HEK293 (cell line): Measurements from ENCODE around the gene TMEM238.
A peak's percentile ranks its signal among the peaks of the same experiment; 100 is the strongest.

Experiments
- CTCF ChIA-PET: fragments of 350-600 bp; formaldehyde crosslinking; extraction: SDS; loops from one replicate; lab custom pipeline; 2021; ENCODE audit warnings: antibody characterized with exemption; lab: Yijun Ruan, JAX
- POLR2A ChIA-PET: fragments of 300-600 bp; formaldehyde crosslinking; extraction: SDS; loops from one replicate; lab custom pipeline; 2020; ENCODE audit warnings: antibody characterized with exemption, inconsistent platforms; lab: Yijun Ruan, JAX
- H3K27ac ChIP-seq: fragments of 200-500 bp; sonication (Bioruptor generic); 2 replicates; pipeline ENCODE4 v1.5.1; 2014; ENCODE audit warnings: low read depth, low read length, control low read depth, inconsistent platforms; ENCODE audit errors: extremely low read depth
- H3K36me3 ChIP-seq, 2 experiments: fragments of 200-500 bp in 1 of 2; sonication (Bioruptor generic) in 1 of 2; 1 replicate in 1 of 2; 2 replicates in 1 of 2; pipeline ENCODE4 v1.5.1; 2014 to 2017; ENCODE audit warnings: inconsistent platforms in 2 of 2, low read length in 2 of 2; ENCODE audit not compliant: control insufficient read depth in 2 of 2, insufficient read depth in 1 of 2
- H3K4me1 ChIP-seq: fragments of 200-500 bp; sonication (Bioruptor generic); 2 replicates; pipeline ENCODE4 v1.5.1; 2014; ENCODE audit warnings: mild to moderate bottlenecking, low read length, inconsistent platforms; ENCODE audit not compliant: control insufficient read depth, insufficient read depth
- H3K4me3 ChIP-seq: 2 replicates; pipeline ENCODE4 v1.5.1; 2011; ENCODE audit warnings: low read depth, mild to moderate bottlenecking, control low read depth, low read length, moderate library complexity
- H3K9me3 ChIP-seq: fragments of 200-500 bp; sonication (Bioruptor generic); 2 replicates; pipeline ENCODE4 v1.5.1; 2014; ENCODE audit warnings: low read depth, low read length, inconsistent platforms; ENCODE audit not compliant: control insufficient read depth, insufficient read depth
- GLI2 ChIP-seq: fragments of 450-650 bp; formaldehyde crosslinking; IDR thresholded peaks from 2 replicates; pipeline ENCODE4; 2017; ENCODE audit warnings: missing biosample characterization, missing genetic modification characterization, low read depth, borderline replicate concordance
- GLI4 ChIP-seq: fragments of 450-650 bp; formaldehyde crosslinking; IDR thresholded peaks from 2 replicates; pipeline ENCODE4 v1.5.1; 2016; ENCODE audit warnings: missing biosample characterization, missing genetic modification characterization
- HOXC10 ChIP-seq: sonication (generic); formaldehyde crosslinking; IDR thresholded peaks from 2 replicates; pipeline ENCODE4 v1.8.1; 2023; ENCODE audit warnings: mild to moderate bottlenecking, missing genetic modification reagents
- OVOL3 ChIP-seq: fragments of 450-650 bp; formaldehyde crosslinking; IDR thresholded peaks from 2 replicates; pipeline ENCODE4 v1.5.1; 2016; ENCODE audit warnings: missing biosample characterization, missing genetic modification characterization
- PATZ1 ChIP-seq: fragments of 450-650 bp; formaldehyde crosslinking; IDR thresholded peaks from 2 replicates; pipeline ENCODE4 v1.5.1; 2016; ENCODE audit warnings: missing biosample characterization, missing genetic modification characterization
- WT1 ChIP-seq: fragments of 450-650 bp; formaldehyde crosslinking; IDR thresholded peaks from 2 replicates; pipeline ENCODE4 v1.5.1; 2016; ENCODE audit warnings: missing biosample characterization, missing genetic modification characterization
- ZFP3 ChIP-seq: fragments of 450-650 bp; formaldehyde crosslinking; IDR thresholded peaks from 2 replicates; pipeline ENCODE4 v1.5.1; 2016; ENCODE audit warnings: low read depth, missing biosample characterization, missing genetic modification characterization
- ZIC2 ChIP-seq: fragments of 450-650 bp; formaldehyde crosslinking; IDR thresholded peaks from 2 replicates; pipeline ENCODE4 v1.5.1; 2016; ENCODE audit warnings: missing biosample characterization, missing genetic modification characterization
- ZNF138 ChIP-seq: fragments of 450-650 bp; formaldehyde crosslinking; IDR thresholded peaks from 2 replicates; pipeline ENCODE4 v1.5.1; 2016; ENCODE audit warnings: missing biosample characterization, missing genetic modification characterization, borderline replicate concordance
- ZNF302 ChIP-seq: fragments of 450-650 bp; formaldehyde crosslinking; IDR thresholded peaks from 2 replicates; pipeline ENCODE4 v1.5.1; 2016; ENCODE audit warnings: missing biosample characterization, missing genetic modification characterization, low read depth
- ZNF48 ChIP-seq: fragments of 450-650 bp; formaldehyde crosslinking; IDR thresholded peaks from 2 replicates; pipeline ENCODE4 v1.5.1; 2016; ENCODE audit warnings: missing biosample characterization, missing genetic modification characterization
- ZNF501 ChIP-seq: fragments of 450-650 bp; formaldehyde crosslinking; IDR thresholded peaks from 2 replicates; pipeline ENCODE4 v1.5.1; 2016; ENCODE audit warnings: missing biosample characterization, missing genetic modification characterization
- ZNF521 ChIP-seq: fragments of 450-650 bp; formaldehyde crosslinking; IDR thresholded peaks from 2 replicates; pipeline ENCODE4 v1.5.1; 2017; ENCODE audit warnings: missing biosample characterization, mild to moderate bottlenecking, missing genetic modification characterization
- ZNF600 ChIP-seq: fragments of 450-650 bp; formaldehyde crosslinking; IDR thresholded peaks from 2 replicates; pipeline ENCODE4 v1.5.1; 2016; ENCODE audit warnings: missing biosample characterization, missing genetic modification characterization
- TF ChIP-seq, protein P1 (sequence below): fragments of 450-650 bp; formaldehyde crosslinking; IDR thresholded peaks from 2 replicates; pipeline ENCODE4 v1.5.1; 2016; ENCODE audit warnings: missing biosample characterization, missing genetic modification characterization, borderline replicate concordance
- TF ChIP-seq, protein P2 (sequence below): fragments of 450-650 bp; formaldehyde crosslinking; IDR thresholded peaks from 2 replicates; pipeline ENCODE4 v1.5.1; 2016; ENCODE audit warnings: missing biosample characterization, missing genetic modification characterization, low read depth
- TF ChIP-seq, protein P3 (sequence below): fragments of 450-650 bp; formaldehyde crosslinking; conservative IDR thresholded peaks from 2 replicates; pipeline ENCODE4 v1.5.1; 2016; ENCODE audit warnings: low read depth, missing biosample characterization, missing genetic modification characterization

TMEM238 gene

DNA sequence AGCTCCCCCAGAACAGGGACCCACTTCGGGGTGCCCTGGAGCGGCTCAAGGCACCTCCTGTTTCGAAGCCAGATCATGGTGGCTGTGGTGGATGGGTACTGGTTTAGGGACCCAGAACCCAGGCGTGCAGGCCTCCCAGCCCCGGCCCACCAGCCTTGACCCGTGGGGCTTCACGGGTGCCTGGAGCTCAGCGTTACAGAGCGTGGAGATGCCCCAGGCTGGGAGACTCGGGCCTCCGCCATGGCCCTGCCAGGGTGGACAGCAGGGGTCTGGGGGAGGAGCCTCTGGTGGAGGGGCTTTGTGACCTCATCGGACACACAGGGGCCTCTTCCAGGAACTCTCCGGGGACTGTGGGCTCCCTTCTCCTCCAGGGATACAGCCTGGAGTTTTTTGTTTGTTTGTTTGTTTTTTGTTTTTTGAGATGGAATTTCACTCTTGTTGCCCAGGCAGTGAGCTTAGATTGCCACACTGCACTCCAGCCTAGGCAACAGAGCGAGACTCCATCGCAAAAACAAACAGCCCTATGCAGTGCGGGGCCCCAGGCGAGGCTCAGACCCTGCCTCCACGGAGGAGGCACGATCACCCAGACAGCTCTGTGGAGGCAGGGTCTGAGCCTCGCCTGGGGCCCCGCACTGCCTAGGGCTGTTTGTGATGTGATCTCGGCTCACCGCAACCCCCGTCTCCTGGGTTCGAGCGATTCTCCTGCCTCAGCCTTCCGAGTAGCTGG, 20.9 kb downstream of the TMEM238 start, which contains the start of gene GARIN5B:
GARIN5B (minus strand) TSS at position 271 of the 727 bp plus-strand sequence; CDS start at position 77, 194 bp downstream.
- no peak within 1 kb of the TSS for H3K4me3 ChIP-seq
- CTCF ChIA-PET, result interaction anchor here (0.7 to 1.1 kb wide), 3 partner anchors 13 to 60 kb away, joined by 3 to 4 read pairs (median 3); no protein-coding TSS in a partner anchor
- H3K4me1 ChIP-seq, result no peaks in the 10 kb centered on the region
- POLR2A ChIA-PET, result interaction anchor here (0.8 to 1.6 kb wide), 3 partner anchors 10 to 104 kb away, joined by 3 to 7 read pairs (median 6); partner anchors contain the start of genes KMT5C and PPP6R1
- H3K27ac ChIP-seq, result no peak within 1 kb of the TSS
- no peaks in the 10 kb centered on the region for H3K36me3 ChIP-seq
- no peak for TF ChIP-seq GLI2 (tag by site-specific recombination)
- TF ChIP-seq, protein P1, sequence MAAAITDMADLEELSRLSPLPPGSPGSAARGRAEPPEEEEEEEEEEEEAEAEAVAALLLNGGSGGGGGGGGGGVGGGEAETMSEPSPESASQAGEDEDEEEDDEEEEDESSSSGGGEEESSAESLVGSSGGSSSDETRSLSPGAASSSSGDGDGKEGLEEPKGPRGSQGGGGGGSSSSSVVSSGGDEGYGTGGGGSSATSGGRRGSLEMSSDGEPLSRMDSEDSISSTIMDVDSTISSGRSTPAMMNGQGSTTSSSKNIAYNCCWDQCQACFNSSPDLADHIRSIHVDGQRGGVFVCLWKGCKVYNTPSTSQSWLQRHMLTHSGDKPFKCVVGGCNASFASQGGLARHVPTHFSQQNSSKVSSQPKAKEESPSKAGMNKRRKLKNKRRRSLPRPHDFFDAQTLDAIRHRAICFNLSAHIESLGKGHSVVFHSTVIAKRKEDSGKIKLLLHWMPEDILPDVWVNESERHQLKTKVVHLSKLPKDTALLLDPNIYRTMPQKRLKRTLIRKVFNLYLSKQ (tag by site-specific recombination), result no peak
- TF ChIP-seq ZNF48 (tag by site-specific recombination), result no peak
- 0 out of 2 replicates have a peak, but pooled peaks have one; percentile 7 for TF ChIP-seq HOXC10 (CRISPR knock-in tag)
- no peak for TF ChIP-seq ZNF521 (tag by site-specific recombination)
- no peak for TF ChIP-seq ZNF501 (tag by site-specific recombination)
- 0 out of 2 replicates have a peak, but pooled peaks have one; percentile 11 for TF ChIP-seq ZNF600
- peak; percentile 42 for TF ChIP-seq ZIC2 (tag by site-specific recombination)
- no peak for TF ChIP-seq WT1
- H3K9me3 ChIP-seq, result no peaks in the 10 kb centered on the region

GRCh38 chr19:55362174-55362989, 21.7 kb downstream of the TMEM238 start:
- no peak for TF ChIP-seq ZFP3 (tag by site-specific recombination)
- TF ChIP-seq, protein P2, sequence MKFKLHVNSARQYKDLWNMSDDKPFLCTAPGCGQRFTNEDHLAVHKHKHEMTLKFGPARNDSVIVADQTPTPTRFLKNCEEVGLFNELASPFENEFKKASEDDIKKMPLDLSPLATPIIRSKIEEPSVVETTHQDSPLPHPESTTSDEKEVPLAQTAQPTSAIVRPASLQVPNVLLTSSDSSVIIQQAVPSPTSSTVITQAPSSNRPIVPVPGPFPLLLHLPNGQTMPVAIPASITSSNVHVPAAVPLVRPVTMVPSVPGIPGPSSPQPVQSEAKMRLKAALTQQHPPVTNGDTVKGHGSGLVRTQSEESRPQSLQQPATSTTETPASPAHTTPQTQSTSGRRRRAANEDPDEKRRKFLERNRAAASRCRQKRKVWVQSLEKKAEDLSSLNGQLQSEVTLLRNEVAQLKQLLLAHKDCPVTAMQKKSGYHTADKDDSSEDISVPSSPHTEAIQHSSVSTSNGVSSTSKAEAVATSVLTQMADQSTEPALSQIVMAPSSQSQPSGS (tag by site-specific recombination), result no peak
- TF ChIP-seq, protein P3, sequence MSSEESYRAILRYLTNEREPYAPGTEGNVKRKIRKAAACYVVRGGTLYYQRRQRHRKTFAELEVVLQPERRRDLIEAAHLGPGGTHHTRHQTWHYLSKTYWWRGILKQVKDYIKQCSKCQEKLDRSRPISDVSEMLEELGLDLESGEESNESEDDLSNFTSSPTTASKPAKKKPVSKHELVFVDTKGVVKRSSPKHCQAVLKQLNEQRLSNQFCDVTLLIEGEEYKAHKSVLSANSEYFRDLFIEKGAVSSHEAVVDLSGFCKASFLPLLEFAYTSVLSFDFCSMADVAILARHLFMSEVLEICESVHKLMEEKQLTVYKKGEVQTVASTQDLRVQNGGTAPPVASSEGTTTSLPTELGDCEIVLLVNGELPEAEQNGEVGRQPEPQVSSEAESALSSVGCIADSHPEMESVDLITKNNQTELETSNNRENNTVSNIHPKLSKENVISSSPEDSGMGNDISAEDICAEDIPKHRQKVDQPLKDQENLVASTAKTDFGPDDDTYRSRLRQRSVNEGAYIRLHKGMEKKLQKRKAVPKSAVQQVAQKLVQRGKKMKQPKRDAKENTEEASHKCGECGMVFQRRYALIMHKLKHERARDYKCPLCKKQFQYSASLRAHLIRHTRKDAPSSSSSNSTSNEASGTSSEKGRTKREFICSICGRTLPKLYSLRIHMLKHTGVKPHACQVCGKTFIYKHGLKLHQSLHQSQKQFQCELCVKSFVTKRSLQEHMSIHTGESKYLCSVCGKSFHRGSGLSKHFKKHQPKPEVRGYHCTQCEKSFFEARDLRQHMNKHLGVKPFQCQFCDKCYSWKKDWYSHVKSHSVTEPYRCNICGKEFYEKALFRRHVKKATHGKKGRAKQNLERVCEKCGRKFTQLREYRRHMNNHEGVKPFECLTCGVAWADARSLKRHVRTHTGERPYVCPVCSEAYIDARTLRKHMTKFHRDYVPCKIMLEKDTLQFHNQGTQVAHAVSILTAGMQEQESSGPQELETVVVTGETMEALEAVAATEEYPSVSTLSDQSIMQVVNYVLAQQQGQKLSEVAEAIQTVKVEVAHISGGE (tag by site-specific recombination), result no peak
- TF ChIP-seq ZNF302 (tag by site-specific recombination), result no peak
- TF ChIP-seq ZNF138 (tag by site-specific recombination), result no peak
- no peak for TF ChIP-seq OVOL3 (tag by site-specific recombination)
- TF ChIP-seq HOXC10 (CRISPR knock-in tag), result peak; percentile 13; the same call in 1 of the 2 replicates
- TF ChIP-seq GLI4 (tag by site-specific recombination), result no peak
- TF ChIP-seq PATZ1 (tag by site-specific recombination), result no peak

More at GRCh38 chr19:55362174-55362989, 21.7 kb downstream of the TMEM238 start:
- Histone ChIP-seq H3K9me3 (no peaks in the 10 kb centered on the region), H3K36me3 (no peaks in the 10 kb centered on the region), H3K27ac (no peak overlapping the region), H3K4me3 (no peak overlapping the region), H3K4me1 (no peaks in the 10 kb centered on the region)
- ChIA-PET CTCF (interaction anchor here (0.7 to 1.1 kb wide), 2 partner anchors 12 to 60 kb away, joined by 3 read pairs; no protein-coding TSS in a partner anchor), POLR2A (interaction anchor here (0.6 to 1.6 kb wide), 4 partner anchors 23 to 292 kb away, joined by 3 to 7 read pairs (median 6); partner anchors contain the start of gene KMT5C)
